ENCODE measurements around the gene TPD52L1.

Gene TPD52L1

GRCh38 chr6:125219361-125219895 lies 65.9 kb downstream of the TPD52L1 start:
- H3K4me3 ChIP-seq (ENCODE audit: low read length), result no peak overlapping the region
- WGBS (ENCODE audit: insufficient coverage, insufficient read length), result no CpG with 5 or more reads among the region's 5 CpGs
- H3K4me1 ChIP-seq (ENCODE audit: control insufficient read depth, insufficient read depth, low read length), result no peaks in the 10 kb centered on the region
- no peak for DNase-seq (ENCODE audit: low read depth, low spot score)
- no peaks in the 10 kb centered on the region for H3K9me3 ChIP-seq (ENCODE audit: control insufficient read depth, insufficient read depth, low read length)
- no peaks in the 10 kb centered on the region for H3K36me3 ChIP-seq (ENCODE audit: control insufficient read depth, insufficient read depth, low read length)
- H3K27me3 ChIP-seq (ENCODE audit: control insufficient read depth, insufficient read depth, low read length), result no peaks in the 10 kb centered on the region
- H3K27ac ChIP-seq (ENCODE audit: low read length), result no peak overlapping the region

- H3K4me1 ChIP-seq (ENCODE audit: control insufficient read depth, insufficient read depth, low read length), result no peaks in the 10 kb centered on the region
- no peak overlapping the region for H3K4me3 ChIP-seq (ENCODE audit: low read length)
- no peak overlapping the region for H3K27ac ChIP-seq (ENCODE audit: low read length)
- DNase-seq (ENCODE audit: low read depth, low spot score), result no peak
- no CpG with 5 or more reads among the region's 2 CpGs for WGBS (ENCODE audit: insufficient coverage, insufficient read length)
- H3K9me3 ChIP-seq (ENCODE audit: control insufficient read depth, insufficient read depth, low read length), result no peaks in the 10 kb centered on the region
- no peaks in the 10 kb centered on the region for H3K27me3 ChIP-seq (ENCODE audit: control insufficient read depth, insufficient read depth, low read length)
- no peaks in the 10 kb centered on the region for H3K36me3 ChIP-seq (ENCODE audit: control insufficient read depth, insufficient read depth, low read length)
Observed at GRCh38 chr6:125220712-125221111, 67.1 kb downstream of the TPD52L1 start.

- WGBS (ENCODE audit: insufficient coverage, insufficient read length), result no CpG with 5 or more reads among the region's 4 CpGs
- no peaks in the 10 kb centered on the region for H3K27me3 ChIP-seq (ENCODE audit: control insufficient read depth, insufficient read depth, low read length)
- H3K4me1 ChIP-seq (ENCODE audit: control insufficient read depth, insufficient read depth, low read length), result no peaks in the 10 kb centered on the region
- H3K36me3 ChIP-seq (ENCODE audit: control insufficient read depth, insufficient read depth, low read length), result no peaks in the 10 kb centered on the region
- no peak for DNase-seq (ENCODE audit: low read depth, low spot score)
- H3K27ac ChIP-seq (ENCODE audit: low read length), result no peak overlapping the region
- no peaks in the 10 kb centered on the region for H3K9me3 ChIP-seq (ENCODE audit: control insufficient read depth, insufficient read depth, low read length)
- no peak overlapping the region for H3K4me3 ChIP-seq (ENCODE audit: low read length)
Observed at GRCh38 chr6:125222531-125223455, 69.2 kb downstream of the TPD52L1 start.

DNA sequence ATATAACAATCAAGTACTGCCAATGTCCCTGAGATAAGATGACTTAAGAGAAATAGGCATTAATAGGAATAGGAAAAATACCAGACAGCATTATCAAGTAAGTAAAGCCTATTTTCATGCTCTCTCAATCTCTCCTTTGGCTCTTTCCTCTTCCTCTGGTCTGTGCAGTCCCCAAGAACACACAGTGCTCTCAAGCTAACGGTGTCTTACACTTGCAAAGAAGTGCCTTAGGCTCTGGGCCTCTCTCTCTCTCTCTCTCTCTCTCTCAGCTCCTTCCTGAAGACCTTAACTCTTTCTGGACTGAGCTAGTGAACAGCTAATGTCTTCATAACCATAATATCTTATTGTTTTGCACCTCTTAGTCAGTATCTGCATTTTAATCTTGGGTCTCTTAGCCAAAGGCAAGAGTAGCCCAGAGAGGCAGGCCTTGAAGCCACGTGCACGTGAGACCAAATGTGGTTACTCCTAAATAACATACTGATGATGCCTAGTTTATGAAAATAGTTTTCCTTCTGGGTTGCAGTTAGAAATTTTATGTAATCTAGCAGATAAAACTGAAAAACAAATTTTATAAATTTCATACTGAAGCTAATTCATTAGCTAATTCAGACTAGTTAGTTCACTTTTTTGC lies 70.8 kb downstream of the TPD52L1 start:
- Histone ChIP-seq H3K9me3 (ENCODE audit: control insufficient read depth, insufficient read depth, low read length) (no peaks in the 10 kb centered on the region), H3K4me3 (ENCODE audit: low read length) (no peak overlapping the region), H3K27me3 (ENCODE audit: control insufficient read depth, insufficient read depth, low read length) (no peaks in the 10 kb centered on the region), H3K4me1 (ENCODE audit: control insufficient read depth, insufficient read depth, low read length) (no peaks in the 10 kb centered on the region), H3K27ac (ENCODE audit: low read length) (no peak overlapping the region), H3K36me3 (ENCODE audit: control insufficient read depth, insufficient read depth, low read length) (no peaks in the 10 kb centered on the region)
- DNase-seq (ENCODE audit: low read depth, low spot score), result no peak
- WGBS (ENCODE audit: insufficient coverage, insufficient read length), result no CpG with 5 or more reads among the region's 3 CpGs

- Histone ChIP-seq H3K36me3 (ENCODE audit: control insufficient read depth, insufficient read depth, low read length) (no peaks in the 10 kb centered on the region), H3K4me1 (ENCODE audit: control insufficient read depth, insufficient read depth, low read length) (no peaks in the 10 kb centered on the region), H3K27ac (ENCODE audit: low read length) (no peak overlapping the region), H3K4me3 (ENCODE audit: low read length) (no peak overlapping the region), H3K27me3 (ENCODE audit: control insufficient read depth, insufficient read depth, low read length) (no peaks in the 10 kb centered on the region), H3K9me3 (ENCODE audit: control insufficient read depth, insufficient read depth, low read length) (no peaks in the 10 kb centered on the region)
- no CpG with 5 or more reads among the region's 6 CpGs for WGBS (ENCODE audit: insufficient coverage, insufficient read length)
- DNase-seq (ENCODE audit: low read depth, low spot score), result no peak
Observed at GRCh38 chr6:125227244-125227643, 73.7 kb downstream of the TPD52L1 start.

DNA sequence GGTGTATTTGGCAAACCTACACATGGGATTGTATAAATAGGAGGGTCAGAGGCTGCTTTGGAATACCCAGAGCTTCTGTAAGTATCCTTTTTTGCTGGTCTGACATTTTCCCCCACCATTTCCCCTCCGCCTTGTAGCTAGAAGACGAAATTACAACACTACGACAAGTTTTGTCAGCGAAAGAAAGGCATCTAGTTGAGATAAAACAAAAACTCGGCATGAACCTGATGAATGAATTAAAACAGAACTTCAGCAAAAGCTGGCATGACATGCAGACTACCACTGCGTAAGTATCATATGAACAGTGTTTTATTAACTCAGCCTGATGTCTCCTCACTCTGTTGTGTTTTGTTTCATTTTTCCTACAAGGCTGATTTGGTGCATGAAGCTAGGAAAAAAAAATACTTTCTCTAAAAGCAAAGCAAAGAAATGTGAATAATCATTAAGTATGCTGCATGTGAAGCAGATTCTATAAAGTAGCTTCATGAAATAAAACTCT lies 75.5 kb downstream of the TPD52L1 start:
- H3K4me1 ChIP-seq (ENCODE audit: control insufficient read depth, insufficient read depth, low read length), result no peaks in the 10 kb centered on the region
- no CpG with 5 or more reads among the region's 6 CpGs for WGBS (ENCODE audit: insufficient coverage, insufficient read length)
- H3K27me3 ChIP-seq (ENCODE audit: control insufficient read depth, insufficient read depth, low read length), result no peaks in the 10 kb centered on the region
- H3K27ac ChIP-seq (ENCODE audit: low read length), result no peak overlapping the region
- H3K4me3 ChIP-seq (ENCODE audit: low read length), result no peak overlapping the region
- no peak for DNase-seq (ENCODE audit: low read depth, low spot score)
- no peaks in the 10 kb centered on the region for H3K36me3 ChIP-seq (ENCODE audit: control insufficient read depth, insufficient read depth, low read length)
- no peaks in the 10 kb centered on the region for H3K9me3 ChIP-seq (ENCODE audit: control insufficient read depth, insufficient read depth, low read length)

GRCh38 chr6:125230674-125231073 lies 77.1 kb downstream of the TPD52L1 start:
- Histone ChIP-seq H3K27ac (ENCODE audit: low read length) (no peak overlapping the region), H3K4me1 (ENCODE audit: control insufficient read depth, insufficient read depth, low read length) (no peaks in the 10 kb centered on the region), H3K4me3 (ENCODE audit: low read length) (no peak overlapping the region), H3K27me3 (ENCODE audit: control insufficient read depth, insufficient read depth, low read length) (no peaks in the 10 kb centered on the region), H3K36me3 (ENCODE audit: control insufficient read depth, insufficient read depth, low read length) (no peaks in the 10 kb centered on the region), H3K9me3 (ENCODE audit: control insufficient read depth, insufficient read depth, low read length) (no peaks in the 10 kb centered on the region)
- DNase-seq (ENCODE audit: low read depth, low spot score), result no peak
- WGBS (ENCODE audit: insufficient coverage, insufficient read length), result no CpG with 5 or more reads among the region's 3 CpGs

GRCh38 chr6:125231133-125231532 lies 77.6 kb downstream of the TPD52L1 start:
- H3K27me3 ChIP-seq (ENCODE audit: control insufficient read depth, insufficient read depth, low read length), result no peaks in the 10 kb centered on the region
- no peak overlapping the region for H3K27ac ChIP-seq (ENCODE audit: low read length)
- WGBS (ENCODE audit: insufficient coverage, insufficient read length), result no CpG with 5 or more reads among the region's 1 CpG
- no peaks in the 10 kb centered on the region for H3K36me3 ChIP-seq (ENCODE audit: control insufficient read depth, insufficient read depth, low read length)
- DNase-seq (ENCODE audit: low read depth, low spot score), result no peak
- H3K4me1 ChIP-seq (ENCODE audit: control insufficient read depth, insufficient read depth, low read length), result no peaks in the 10 kb centered on the region
- H3K4me3 ChIP-seq (ENCODE audit: low read length), result no peak overlapping the region
- H3K9me3 ChIP-seq (ENCODE audit: control insufficient read depth, insufficient read depth, low read length), result no peaks in the 10 kb centered on the region

DNA sequence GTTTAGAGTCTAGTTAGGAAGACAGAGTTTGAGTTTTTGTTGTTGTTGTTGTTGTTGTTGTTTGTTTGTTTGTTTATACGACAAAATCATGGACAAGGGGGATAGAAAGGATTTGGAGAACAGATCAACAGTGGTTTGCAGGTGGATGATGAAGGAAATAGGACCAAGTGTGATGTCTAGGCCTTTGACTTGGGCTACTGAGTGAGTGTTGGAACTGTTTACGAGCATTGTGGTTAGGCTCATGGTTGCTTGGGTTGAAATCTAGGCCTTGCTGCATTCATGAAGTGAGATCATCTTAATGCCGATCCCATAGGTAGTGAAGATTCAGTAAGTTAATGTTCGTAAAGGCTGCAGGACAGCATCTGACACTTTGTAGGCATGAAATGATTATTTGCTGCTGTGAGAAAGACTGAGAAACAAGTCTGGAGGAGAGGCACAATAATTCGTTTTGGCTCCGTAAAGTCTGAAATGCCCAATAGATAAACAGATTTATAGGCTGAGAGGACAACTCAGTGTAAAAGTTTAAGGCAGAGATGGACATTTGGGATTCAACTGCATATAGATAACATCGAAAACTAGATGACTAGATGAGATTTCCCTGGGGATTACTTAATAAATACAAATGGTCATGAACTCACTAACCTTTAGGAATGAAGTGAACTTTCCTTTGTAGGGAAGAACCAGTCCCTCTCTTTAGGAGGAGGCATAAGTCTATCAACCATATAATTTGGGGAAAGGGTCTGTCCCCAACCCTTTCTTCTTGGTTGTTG lies 78.2 kb downstream of the TPD52L1 start:
- H3K4me3 ChIP-seq (ENCODE audit: low read length), result no peak overlapping the region
- no CpG with 5 or more reads among the region's 7 CpGs for WGBS (ENCODE audit: insufficient coverage, insufficient read length)

GRCh38 chr6:125232466-125232865 lies 78.9 kb downstream of the TPD52L1 start:
- Histone ChIP-seq H3K4me1 (ENCODE audit: control insufficient read depth, insufficient read depth, low read length) (no peaks in the 10 kb centered on the region), H3K27me3 (ENCODE audit: control insufficient read depth, insufficient read depth, low read length) (no peaks in the 10 kb centered on the region), H3K36me3 (ENCODE audit: control insufficient read depth, insufficient read depth, low read length) (no peaks in the 10 kb centered on the region), H3K4me3 (ENCODE audit: low read length) (no peak overlapping the region), H3K9me3 (ENCODE audit: control insufficient read depth, insufficient read depth, low read length) (no peaks in the 10 kb centered on the region), H3K27ac (ENCODE audit: low read length) (no peak overlapping the region)
- no peak for DNase-seq (ENCODE audit: low read depth, low spot score)
- WGBS (ENCODE audit: insufficient coverage, insufficient read length), result no CpG with 5 or more reads among the region's 1 CpG

More for the DNA sequence above, 78.2 kb downstream of the TPD52L1 start:
- no peak for DNase-seq (ENCODE audit: low read depth, low spot score)
- no peaks in the 10 kb centered on the region for H3K9me3 ChIP-seq (ENCODE audit: control insufficient read depth, insufficient read depth, low read length)
- no peak overlapping the region for H3K27ac ChIP-seq (ENCODE audit: low read length)
- H3K27me3 ChIP-seq (ENCODE audit: control insufficient read depth, insufficient read depth, low read length), result no peaks in the 10 kb centered on the region
- H3K4me1 ChIP-seq (ENCODE audit: control insufficient read depth, insufficient read depth, low read length), result no peaks in the 10 kb centered on the region
- H3K36me3 ChIP-seq (ENCODE audit: control insufficient read depth, insufficient read depth, low read length), result no peaks in the 10 kb centered on the region
